Measurements from ENCODE around the gene CAPN8.

CAPN8 gene

DNA sequence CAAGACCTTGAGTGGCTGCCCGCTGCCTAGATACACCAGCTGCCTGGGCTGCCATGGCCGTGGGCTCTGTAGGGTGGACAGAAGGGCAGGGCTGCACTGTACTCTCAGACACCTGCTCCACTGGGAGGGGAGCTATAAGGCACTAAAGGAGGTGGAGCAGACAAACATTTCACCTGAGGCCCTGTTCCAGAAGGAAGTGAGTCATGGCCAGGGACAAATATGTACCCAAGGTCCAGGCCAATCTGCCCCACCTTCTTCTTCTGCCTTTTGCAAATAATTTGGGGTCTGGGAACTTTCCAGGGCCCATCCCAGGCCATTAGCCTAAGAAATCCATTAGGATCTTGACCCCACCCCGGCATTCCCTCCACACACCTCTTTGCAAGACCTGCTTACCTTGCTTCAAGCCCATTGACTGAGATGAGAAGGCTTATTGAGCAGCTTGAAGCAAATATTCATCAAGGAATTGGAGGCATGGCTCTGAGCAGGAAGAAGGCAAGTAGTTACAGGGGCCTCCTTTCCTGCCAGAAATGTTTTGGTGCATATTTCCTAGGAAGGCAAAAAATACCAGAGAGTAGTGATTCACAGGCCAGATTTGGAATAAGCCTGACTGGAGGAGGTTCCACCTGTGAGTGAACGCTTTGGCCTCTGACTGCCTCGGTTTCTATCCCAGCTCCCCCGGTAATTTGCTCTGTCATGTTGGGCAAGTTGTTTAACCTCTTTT, at the start of gene CAPN8:
CAPN8 (minus strand) TSS at position 110 of the 721 bp plus-strand sequence; CDS start at position 55, 55 bp downstream.
- in situ Hi-C loops (cut with MboI; ENCODE audit: low sequenced_read_pairs), result no loop called here

DNA sequence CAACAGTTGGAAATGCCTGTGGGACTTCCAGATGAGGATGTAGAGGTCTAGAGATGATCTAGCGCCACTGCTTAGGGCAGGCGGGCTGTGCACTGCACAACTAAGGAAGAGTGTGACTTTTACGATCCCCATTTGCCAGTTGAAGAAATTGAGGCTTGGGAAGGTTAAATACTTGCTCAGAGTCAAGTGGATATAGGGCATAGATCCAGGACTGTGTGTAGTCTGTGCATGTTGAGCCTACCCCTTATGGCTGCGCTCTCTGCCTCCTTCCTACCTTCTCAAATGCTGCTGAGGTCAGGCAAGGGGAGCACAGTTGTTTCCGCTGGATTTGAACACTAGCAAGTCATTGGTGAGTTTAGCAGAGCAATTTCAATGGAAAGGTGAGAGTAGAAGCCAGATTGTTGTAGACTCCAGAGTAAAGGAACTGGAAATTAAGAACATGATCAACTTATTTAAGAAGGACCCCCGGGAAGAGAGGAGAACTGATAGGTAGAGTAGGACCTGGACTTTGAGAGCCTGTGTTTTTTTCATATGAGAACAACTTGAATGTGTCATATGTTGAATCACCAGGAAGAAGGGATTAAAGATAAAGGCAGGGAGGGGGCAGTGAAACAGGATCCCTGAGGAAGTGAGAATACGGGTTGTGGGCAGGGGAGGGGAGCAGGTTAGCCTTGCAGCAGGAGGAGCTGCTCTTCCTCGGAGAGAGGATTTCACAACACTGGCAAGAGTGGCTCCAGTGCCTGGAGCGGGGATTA, 49.5 kb upstream of the CAPN8 start:
- in situ Hi-C loops (cut with MboI; ENCODE audit: low sequenced_read_pairs), result no loop called here

DNA sequence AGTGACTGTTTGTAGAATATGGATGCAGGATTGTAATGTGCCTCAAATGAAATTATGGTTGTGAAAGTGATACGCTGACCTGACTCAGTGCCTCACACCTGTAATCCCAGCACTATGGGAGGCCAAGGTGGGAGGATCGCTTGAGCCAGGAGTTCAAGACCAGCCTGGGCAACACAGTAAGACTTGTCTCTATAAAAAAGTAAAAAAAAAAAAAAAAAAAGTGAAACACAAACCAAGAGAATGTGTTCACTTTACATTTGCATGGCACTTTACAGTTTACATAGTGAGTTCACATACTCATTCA, 48.9 kb upstream of the CAPN8 start:
- in situ Hi-C loops (cut with MboI; ENCODE audit: low sequenced_read_pairs), result no loop called here

- in situ Hi-C loops (cut with MboI; ENCODE audit: low sequenced_read_pairs), result no loop called here
Measured at GRCh38 chr1:223713546-223714420, 48.3 kb upstream of the CAPN8 start.

DNA sequence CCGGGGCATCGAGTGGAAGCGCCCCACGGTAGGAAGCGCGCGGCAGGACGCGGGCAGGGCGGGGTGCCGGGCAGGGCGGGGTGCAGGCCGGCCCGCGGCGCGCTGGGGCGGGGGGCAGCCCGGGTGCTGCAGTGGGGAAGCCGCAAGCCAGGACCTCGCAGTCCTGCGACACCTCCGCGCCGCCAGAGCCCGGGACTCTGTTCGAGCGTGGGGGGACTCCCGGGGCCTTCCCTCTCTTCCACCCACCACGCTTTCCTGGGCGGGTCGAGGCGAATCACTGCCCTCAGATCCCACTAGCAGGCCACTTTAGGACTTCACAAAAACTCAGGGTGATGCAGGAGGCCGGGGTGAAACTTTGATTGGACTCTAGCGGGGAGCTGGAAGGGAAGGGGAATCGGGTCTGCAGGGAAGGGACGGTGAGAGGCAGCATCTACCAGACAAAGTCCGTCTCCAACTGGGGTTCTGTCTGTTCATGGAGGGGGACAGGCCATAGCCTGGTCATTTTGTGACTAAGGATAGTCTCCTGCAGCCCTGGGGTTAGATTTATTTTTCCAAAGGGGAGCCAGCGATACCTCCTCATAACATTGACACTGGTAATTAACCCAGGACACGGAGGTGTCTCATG, 47.5 kb upstream of the CAPN8 start:
- in situ Hi-C loops (cut with MboI; ENCODE audit: low sequenced_read_pairs), result no loop called here

DNA sequence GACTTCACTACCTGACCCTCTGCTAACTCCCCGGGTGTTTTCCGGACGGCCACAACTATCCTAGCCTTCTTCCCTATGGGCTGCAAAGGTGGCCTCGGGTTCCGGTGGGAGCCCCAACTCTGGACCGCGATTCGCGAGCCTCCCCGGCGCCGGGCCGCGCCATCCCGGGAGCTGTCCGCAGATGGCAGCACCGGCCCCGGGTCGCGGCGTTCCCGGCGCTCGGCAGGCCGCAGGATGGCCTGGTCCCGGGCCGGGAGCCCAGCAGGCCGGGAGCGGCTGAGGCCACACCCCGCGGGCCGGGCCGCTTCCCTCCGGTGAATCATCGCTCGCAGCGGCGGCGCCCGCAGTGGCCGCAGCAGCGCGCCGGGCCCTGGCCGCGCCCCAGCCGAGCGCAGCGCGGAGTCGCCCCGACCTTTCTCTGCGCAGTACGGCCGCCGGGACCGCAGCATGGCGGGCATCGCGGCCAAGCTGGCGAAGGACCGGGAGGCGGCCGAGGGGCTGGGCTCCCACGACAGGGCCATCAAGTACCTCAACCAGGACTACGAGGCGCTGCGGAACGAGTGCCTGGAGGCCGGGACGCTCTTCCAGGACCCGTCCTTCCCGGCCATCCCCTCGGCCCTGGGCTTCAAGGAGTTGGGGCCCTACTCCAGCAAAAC, 46.8 kb upstream of the CAPN8 start, which contains the start of gene CAPN2:
CAPN2 (plus strand) TSS at position 346 of the 656 bp plus-strand sequence; CDS start at position 448, 102 bp downstream.
- in situ Hi-C loops (cut with MboI; ENCODE audit: low sequenced_read_pairs), result no loop called here

DNA sequence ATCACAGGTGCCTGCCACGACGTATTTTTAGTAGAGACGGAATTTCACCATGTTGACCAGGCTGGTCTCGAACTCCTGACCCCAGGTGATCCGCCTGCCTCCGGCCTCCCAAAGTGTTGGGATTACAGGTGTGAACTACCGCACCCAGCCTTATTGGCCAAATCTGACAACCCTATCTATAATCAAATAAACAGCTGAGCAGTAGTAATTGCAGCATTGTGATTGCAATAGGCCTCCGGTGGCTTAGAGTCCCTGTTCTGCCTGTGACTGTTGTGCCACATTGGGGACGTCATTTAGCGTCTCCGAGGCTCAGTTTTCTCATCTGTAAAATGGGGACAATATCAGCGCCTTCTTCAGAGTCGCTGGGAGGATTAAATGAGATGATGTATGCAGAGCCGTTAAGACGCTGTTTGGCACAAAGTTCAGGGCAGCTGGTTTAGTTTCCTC, 46.3 kb upstream of the CAPN8 start:
- in situ Hi-C loops (cut with MboI; ENCODE audit: low sequenced_read_pairs), result no loop called here

GRCh38 chr1:223711173-223711572, 45.7 kb upstream of the CAPN8 start:
- in situ Hi-C loops (cut with MboI; ENCODE audit: low sequenced_read_pairs), result no loop called here

- in situ Hi-C loops (cut with MboI; ENCODE audit: low sequenced_read_pairs), result no loop called here
Measured at GRCh38 chr1:223710179-223711133, 45.0 kb upstream of the CAPN8 start.

- in situ Hi-C loops (cut with MboI; ENCODE audit: low sequenced_read_pairs), result no loop called here
Measured at GRCh38 chr1:223709598-223709997, 44.1 kb upstream of the CAPN8 start.

- in situ Hi-C loops (cut with MboI; ENCODE audit: low sequenced_read_pairs), result no loop called here
Measured at GRCh38 chr1:223708651-223709268, 43.3 kb upstream of the CAPN8 start.

GRCh38 chr1:223708001-223708359, 42.5 kb upstream of the CAPN8 start:
- in situ Hi-C loops (cut with MboI; ENCODE audit: low sequenced_read_pairs), result no loop called here

GRCh38 chr1:223707256-223708000, 41.9 kb upstream of the CAPN8 start:
- in situ Hi-C loops (cut with MboI; ENCODE audit: low sequenced_read_pairs), result no loop called here

DNA sequence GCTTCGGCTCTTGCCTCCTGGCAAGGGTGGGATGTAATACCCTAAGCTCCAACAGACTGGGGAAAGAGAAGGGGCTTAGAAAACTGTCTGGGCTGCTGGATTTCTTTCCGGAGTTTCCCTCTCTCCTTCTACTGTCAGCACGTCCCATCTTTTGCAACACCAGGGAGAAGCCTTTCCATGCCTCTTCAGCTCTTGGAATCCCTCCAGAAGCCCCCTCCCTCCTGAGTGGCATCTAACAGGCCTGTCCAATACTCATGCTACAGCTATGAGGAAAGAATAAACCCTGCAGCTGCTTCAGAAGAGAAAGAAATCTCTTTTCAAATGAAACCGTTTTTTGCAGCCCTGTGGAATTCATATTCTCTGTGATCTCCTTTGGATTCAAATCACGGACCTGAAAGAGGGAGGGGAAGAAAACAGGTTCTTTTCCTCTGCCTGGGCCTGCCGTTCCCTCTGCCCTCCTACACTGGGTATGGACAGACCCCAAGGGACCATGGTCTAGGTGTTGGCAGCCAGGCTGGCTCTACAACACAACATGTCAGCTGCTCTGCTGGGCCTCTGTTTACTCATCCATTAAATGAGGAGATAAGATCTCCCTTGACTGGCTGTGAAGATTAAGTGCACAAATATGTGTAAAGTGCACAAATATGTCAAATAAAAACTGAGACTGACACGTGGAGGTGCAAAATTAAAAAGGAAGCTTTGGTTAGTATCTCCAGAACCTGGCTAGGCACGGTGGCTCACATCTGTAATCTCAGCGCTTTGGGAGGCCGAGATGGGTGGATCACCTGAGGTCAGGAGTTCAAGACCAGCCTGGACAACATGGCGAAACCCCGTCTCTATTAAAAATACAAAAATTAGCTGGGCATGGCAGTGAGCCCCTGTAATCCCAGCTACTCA, 40.8 kb upstream of the CAPN8 start:
- in situ Hi-C loops (cut with MboI; ENCODE audit: low sequenced_read_pairs), result no loop called here

- in situ Hi-C loops (cut with MboI; ENCODE audit: low sequenced_read_pairs), result no loop called here
Measured at GRCh38 chr1:223704921-223705878, 39.7 kb upstream of the CAPN8 start.

- in situ Hi-C loops (cut with MboI; ENCODE audit: low sequenced_read_pairs), result no loop called here
Measured at GRCh38 chr1:223703668-223704013, 38.1 kb upstream of the CAPN8 start.
